Liver (tissue), 9 donors: ENCODE results near the gene DLX2. TPM values are rescaled to one million over a fixed set of nuclear protein-coding genes. Genes with fewer than 3 reads are reported as not detected.

Experiments used
- DNase-seq: peaks from one replicate; pipeline ENCODE4 v3.0.0-alpha.2; 2017; ENCODE audit warnings: low spot score
- H3K27ac ChIP-seq, 2 donors: one replicate each; pipeline ENCODE4 v1.7.0; 2013; ENCODE audit warnings: inconsistent platforms in 2 of 2, low read length in 2 of 2, control low read depth in 1 of 2, low read depth in 1 of 2, mild to moderate bottlenecking in 1 of 2
- H3K27me3 ChIP-seq, 4 donors: one replicate each; pipeline versions ENCODE4 v1.6.1 to v1.7.0; 2013; ENCODE audit warnings: low read length in 3 of 4, inconsistent platforms in 1 of 4, mild to moderate bottlenecking in 1 of 4, moderate library complexity in 1 of 4; ENCODE audit not compliant: control insufficient read depth in 4 of 4, insufficient read depth in 4 of 4
- H3K36me3 ChIP-seq, 4 donors: one replicate each; pipeline versions ENCODE4 v1.6.1 to v1.7.0; 2013; ENCODE audit warnings: low read length in 3 of 4, mild to moderate bottlenecking in 3 of 4, low read depth in 1 of 4, moderate library complexity in 1 of 4; ENCODE audit not compliant: control insufficient read depth in 4 of 4, insufficient read depth in 3 of 4
- H3K4me1 ChIP-seq, 4 donors: one replicate each; pipeline versions ENCODE4 v1.6.1 to v1.7.0; 2013; ENCODE audit warnings: low read length in 3 of 4, mild to moderate bottlenecking in 3 of 4, moderate library complexity in 1 of 4; ENCODE audit not compliant: control insufficient read depth in 4 of 4, insufficient read depth in 4 of 4
- H3K4me3 ChIP-seq, 3 donors: one replicate each; pipeline versions ENCODE4 v1.6.1 to v1.7.0; 2013; ENCODE audit warnings: low read length in 3 of 3, control low read depth in 1 of 3, low read depth in 1 of 3, mild to moderate bottlenecking in 1 of 3
- H3K9ac ChIP-seq, 2 donors: one replicate each; pipeline ENCODE4 v1.7.0; 2013; ENCODE audit warnings: low read length in 2 of 2, mild to moderate bottlenecking in 2 of 2, moderate library complexity in 2 of 2, control low read depth in 1 of 2, low read depth in 1 of 2
- H3K9me3 ChIP-seq, 4 donors: one replicate each; pipeline versions ENCODE4 v1.6.1 to v1.7.0; 2013; ENCODE audit warnings: low read length in 3 of 4; ENCODE audit not compliant: control insufficient read depth in 4 of 4
- EGR1 ChIP-seq, 2 donors: IDR thresholded peaks; 2 replicates each; pipeline ENCODE4 v1.6.1; 2016 to 2018; ENCODE audit warnings: antibody characterized with exemption in 2 of 2, low read depth in 2 of 2
- FOXA1 ChIP-seq: IDR thresholded peaks from 2 replicates; pipeline ENCODE4 v1.6.1; 2016; ENCODE audit warnings: antibody characterized with exemption
- FOXA2 ChIP-seq: IDR thresholded peaks from 2 replicates; pipeline ENCODE4 v1.6.1; 2016; ENCODE audit warnings: antibody characterized with exemption
- HNF4G ChIP-seq: IDR thresholded peaks from 2 replicates; pipeline ENCODE4 v1.6.1; 2016; ENCODE audit warnings: antibody characterized with exemption
- JUND ChIP-seq, 2 donors: IDR thresholded peaks; 2 replicates each; pipeline ENCODE4 v1.6.1; 2016; ENCODE audit warnings: antibody characterized with exemption in 2 of 2
- NR2F2 ChIP-seq: IDR thresholded peaks from 2 replicates; pipeline ENCODE4 v1.6.1; 2016; ENCODE audit warnings: antibody characterized with exemption
- SP1 ChIP-seq: IDR thresholded peaks from 2 replicates; pipeline ENCODE4 v1.6.1; 2018; ENCODE audit warnings: antibody characterized with exemption, mild to moderate bottlenecking
- TAF1 ChIP-seq: conservative IDR thresholded peaks from 2 replicates; pipeline ENCODE4 v1.6.1; 2016; ENCODE audit warnings: antibody characterized with exemption, mild to moderate bottlenecking
- WGBS: extraction: QIAGEN DNeasy Blood & Tissue Kit; methylation state at CpG from one replicate; pipeline ENCODE4 v1.1.7; 2013; 5-methylcytosine and 5-hydroxymethylcytosine counted together
- polyA plus RNA-seq, 2 donors: library from polyadenylated mRNA; stranded (reverse) in 1 of 2; unstranded in 1 of 2; fragments of 200-250 nt in 1 of 2; fragments of >200 nt in 1 of 2; fragmentation: Nextera tagmentation in 1 of 2; extraction: Ambion mirVana in 1 of 2; gene quantifications; one replicate each; pipeline versions ENCODE4 v1.2.1 to v1.2.3, GENCODE V29; 2013 to 2015
- total RNA-seq, 2 donors: library from RNA; depleted of rRNA; stranded (reverse); fragments of >200 nt; gene quantifications; one replicate each; pipeline ENCODE4 v1.2.3, GENCODE V29; 2014
- TF ChIP-seq, protein P1 (sequence below): IDR thresholded peaks from 2 replicates; pipeline ENCODE4 v1.6.1; 2016; ENCODE audit warnings: antibody characterized with exemption, mild to moderate bottlenecking
- TF ChIP-seq, protein P2 (sequence below): fragments of 150-350 bp; IDR thresholded peaks from 2 replicates; pipeline ENCODE4 v1.5.1; 2017; ENCODE audit warnings: improper control_type of control experiment, low read depth, low read length; ENCODE audit not compliant: missing input control
- TF ChIP-seq, protein P3 (sequence below): IDR thresholded peaks from 2 replicates; pipeline ENCODE4 v1.6.1; 2016; ENCODE audit warnings: antibody characterized with exemption
- TF ChIP-seq, protein P4 (sequence below): IDR thresholded peaks from 2 replicates; pipeline ENCODE4 v1.6.1; 2016; ENCODE audit warnings: antibody characterized with exemption
- donor health status: healthy.
- donor health status: healthy.
- donor health status: healthy.
- donor health status: healthy.
- donor health status: healthy.

Gene DLX2
- total RNA-seq: not detected
- polyA plus RNA-seq: not detected

DNA sequence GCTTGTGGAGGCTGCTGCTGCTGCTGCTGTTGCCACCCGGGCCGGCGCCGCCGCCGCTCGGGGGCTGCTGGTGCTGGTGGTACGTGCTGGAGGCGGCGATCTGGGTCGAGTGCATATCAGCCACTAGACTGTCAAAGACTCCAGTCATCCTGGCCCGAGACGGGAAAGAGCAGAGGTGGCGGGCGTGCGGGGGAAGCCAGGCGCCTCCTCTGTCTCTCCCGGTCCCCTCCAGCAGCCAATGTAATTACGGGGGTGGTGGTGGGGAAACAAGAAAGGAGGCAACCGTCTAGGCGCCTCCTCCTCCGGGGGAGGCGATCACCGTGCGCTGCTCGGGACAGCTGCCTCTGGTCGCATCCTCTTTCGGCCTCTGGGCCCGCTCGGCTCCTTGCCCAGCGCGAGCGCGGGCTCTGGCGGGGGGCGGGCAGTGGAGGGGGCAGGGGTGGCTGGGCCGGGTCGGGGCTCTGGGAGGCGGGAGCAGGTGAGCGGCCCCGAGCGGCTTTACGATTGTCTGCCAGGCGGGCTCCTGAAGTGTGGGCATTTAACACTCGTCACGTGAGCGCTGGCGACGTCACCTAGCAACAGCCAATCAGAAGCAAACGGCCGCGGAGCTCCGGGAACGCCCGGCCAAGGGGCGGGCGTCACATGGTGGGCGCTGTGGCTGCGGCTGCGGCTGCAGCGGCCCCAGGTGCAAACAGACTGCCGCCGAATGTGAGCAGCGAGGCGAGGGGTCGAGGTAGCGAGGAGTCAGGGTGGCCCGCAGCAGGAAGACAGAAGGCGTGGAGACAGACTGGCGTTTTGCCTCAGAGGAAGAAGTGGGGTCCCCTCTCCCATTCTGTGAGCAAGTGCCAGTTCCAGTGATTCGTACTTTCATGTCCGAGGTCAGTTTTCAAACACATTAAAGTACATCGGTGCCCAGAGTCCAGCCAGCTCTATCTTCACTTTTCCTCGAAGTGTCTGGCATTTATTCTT lies at the start of gene DLX2:
TSS of gene DLX2 (minus strand) at position 510 of the 969 bp plus-strand sequence. CDS start at position 148, 362 bp downstream.
- Histone ChIP-seq H3K27ac (no peak within 1 kb of the TSS), H3K27me3 (peaks cover 4 to 30% (median 14%) of the 10 kb centered on the region in 4 donors), H3K36me3 (no peaks in the 10 kb centered on the region), H3K4me1 (peaks cover 22 to 41% (median 28%) of the 10 kb centered on the region in 4 donors), H3K9ac (no peak within 1 kb of the TSS), H3K4me3 (peak within 1 kb of the TSS in 2 of 3 donors; percentile 45 to 64), H3K9me3 (peaks cover 0 to 2% (median 0%) of the 10 kb centered on the region in 4 donors)
- TF ChIP-seq JUND (IDR thresholded peaks at IDR 0.05): no peak
- TF ChIP-seq, protein P1, sequence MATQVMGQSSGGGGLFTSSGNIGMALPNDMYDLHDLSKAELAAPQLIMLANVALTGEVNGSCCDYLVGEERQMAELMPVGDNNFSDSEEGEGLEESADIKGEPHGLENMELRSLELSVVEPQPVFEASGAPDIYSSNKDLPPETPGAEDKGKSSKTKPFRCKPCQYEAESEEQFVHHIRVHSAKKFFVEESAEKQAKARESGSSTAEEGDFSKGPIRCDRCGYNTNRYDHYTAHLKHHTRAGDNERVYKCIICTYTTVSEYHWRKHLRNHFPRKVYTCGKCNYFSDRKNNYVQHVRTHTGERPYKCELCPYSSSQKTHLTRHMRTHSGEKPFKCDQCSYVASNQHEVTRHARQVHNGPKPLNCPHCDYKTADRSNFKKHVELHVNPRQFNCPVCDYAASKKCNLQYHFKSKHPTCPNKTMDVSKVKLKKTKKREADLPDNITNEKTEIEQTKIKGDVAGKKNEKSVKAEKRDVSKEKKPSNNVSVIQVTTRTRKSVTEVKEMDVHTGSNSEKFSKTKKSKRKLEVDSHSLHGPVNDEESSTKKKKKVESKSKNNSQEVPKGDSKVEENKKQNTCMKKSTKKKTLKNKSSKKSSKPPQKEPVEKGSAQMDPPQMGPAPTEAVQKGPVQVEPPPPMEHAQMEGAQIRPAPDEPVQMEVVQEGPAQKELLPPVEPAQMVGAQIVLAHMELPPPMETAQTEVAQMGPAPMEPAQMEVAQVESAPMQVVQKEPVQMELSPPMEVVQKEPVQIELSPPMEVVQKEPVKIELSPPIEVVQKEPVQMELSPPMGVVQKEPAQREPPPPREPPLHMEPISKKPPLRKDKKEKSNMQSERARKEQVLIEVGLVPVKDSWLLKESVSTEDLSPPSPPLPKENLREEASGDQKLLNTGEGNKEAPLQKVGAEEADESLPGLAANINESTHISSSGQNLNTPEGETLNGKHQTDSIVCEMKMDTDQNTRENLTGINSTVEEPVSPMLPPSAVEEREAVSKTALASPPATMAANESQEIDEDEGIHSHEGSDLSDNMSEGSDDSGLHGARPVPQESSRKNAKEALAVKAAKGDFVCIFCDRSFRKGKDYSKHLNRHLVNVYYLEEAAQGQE: no peak
- TF ChIP-seq FOXA2: no peak
- no peak for TF ChIP-seq HNF4G
- TF ChIP-seq FOXA1: no peak
- no peak for TF ChIP-seq TAF1
- TF ChIP-seq, protein P2, sequence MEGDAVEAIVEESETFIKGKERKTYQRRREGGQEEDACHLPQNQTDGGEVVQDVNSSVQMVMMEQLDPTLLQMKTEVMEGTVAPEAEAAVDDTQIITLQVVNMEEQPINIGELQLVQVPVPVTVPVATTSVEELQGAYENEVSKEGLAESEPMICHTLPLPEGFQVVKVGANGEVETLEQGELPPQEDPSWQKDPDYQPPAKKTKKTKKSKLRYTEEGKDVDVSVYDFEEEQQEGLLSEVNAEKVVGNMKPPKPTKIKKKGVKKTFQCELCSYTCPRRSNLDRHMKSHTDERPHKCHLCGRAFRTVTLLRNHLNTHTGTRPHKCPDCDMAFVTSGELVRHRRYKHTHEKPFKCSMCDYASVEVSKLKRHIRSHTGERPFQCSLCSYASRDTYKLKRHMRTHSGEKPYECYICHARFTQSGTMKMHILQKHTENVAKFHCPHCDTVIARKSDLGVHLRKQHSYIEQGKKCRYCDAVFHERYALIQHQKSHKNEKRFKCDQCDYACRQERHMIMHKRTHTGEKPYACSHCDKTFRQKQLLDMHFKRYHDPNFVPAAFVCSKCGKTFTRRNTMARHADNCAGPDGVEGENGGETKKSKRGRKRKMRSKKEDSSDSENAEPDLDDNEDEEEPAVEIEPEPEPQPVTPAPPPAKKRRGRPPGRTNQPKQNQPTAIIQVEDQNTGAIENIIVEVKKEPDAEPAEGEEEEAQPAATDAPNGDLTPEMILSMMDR: no peak
- TF ChIP-seq NR2F2: no peak
- TF ChIP-seq, protein P3, sequence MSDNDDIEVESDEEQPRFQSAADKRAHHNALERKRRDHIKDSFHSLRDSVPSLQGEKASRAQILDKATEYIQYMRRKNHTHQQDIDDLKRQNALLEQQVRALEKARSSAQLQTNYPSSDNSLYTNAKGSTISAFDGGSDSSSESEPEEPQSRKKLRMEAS: no peak
- no peak for TF ChIP-seq SP1
- TF ChIP-seq, protein P4, sequence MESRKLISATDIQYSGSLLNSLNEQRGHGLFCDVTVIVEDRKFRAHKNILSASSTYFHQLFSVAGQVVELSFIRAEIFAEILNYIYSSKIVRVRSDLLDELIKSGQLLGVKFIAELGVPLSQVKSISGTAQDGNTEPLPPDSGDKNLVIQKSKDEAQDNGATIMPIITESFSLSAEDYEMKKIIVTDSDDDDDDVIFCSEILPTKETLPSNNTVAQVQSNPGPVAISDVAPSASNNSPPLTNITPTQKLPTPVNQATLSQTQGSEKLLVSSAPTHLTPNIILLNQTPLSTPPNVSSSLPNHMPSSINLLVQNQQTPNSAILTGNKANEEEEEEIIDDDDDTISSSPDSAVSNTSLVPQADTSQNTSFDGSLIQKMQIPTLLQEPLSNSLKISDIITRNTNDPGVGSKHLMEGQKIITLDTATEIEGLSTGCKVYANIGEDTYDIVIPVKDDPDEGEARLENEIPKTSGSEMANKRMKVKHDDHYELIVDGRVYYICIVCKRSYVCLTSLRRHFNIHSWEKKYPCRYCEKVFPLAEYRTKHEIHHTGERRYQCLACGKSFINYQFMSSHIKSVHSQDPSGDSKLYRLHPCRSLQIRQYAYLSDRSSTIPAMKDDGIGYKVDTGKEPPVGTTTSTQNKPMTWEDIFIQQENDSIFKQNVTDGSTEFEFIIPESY: no peak
- TF ChIP-seq EGR1 (IDR thresholded peaks at IDR 0.05; ENCODE audit: low read depth in 2 of 2): no peak
- DNase-seq: peak; percentile 86
- 2% methylated on average over 74 of the region's 74 CpGs for WGBS

DNA sequence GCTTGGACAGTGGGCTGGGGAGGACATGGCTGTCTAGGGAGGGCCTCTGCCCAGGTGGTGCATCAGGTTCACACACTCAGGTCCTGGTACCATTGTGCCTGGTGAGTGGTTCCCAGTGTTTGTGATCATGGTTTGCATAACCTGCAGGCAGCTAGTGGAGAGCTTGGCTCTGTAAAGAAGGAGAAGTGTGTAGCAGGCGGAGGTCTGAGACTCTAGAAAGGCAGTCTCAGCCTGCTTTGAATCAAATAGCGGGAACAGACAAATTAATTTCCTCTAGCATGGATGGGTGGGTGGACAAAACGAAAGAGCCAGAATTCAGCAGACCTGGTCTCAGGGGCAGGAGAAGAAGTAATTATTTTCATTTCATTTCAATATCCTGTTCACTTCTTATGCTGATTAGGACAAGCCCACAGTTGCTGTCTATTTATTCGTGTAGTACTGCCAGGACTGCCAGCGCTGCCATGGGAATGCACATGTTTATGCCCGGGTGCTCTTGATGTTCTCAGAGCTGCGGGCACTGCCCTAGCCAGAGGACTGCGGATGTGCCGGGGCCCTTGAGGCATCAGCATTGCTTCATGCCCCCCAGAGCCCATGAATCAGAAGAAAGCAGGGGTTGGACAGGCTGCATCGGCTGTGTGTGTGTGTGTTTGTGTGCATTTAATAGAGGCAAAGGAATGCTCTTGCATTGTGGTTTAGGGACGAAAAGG lies 45.4 kb upstream of the DLX2 start:
- Histone ChIP-seq H3K36me3 (no peaks in the 10 kb centered on the region), H3K9ac (no peak overlapping the region), H3K4me1 (no peaks in the 10 kb centered on the region), H3K27me3 (no peaks in the 10 kb centered on the region), H3K27ac (no peak overlapping the region), H3K9me3 (no peaks in the 10 kb centered on the region), H3K4me3 (no peak overlapping the region)
- no peak for TF ChIP-seq JUND (IDR thresholded peaks at IDR 0.05)
- whole genome bisulfite sequencing: 85% methylated on average over 11 of the region's 11 CpGs
- DNase-seq: no peak
